ENCODE results near the gene CAAP1. TPM values are rescaled to one million over a fixed set of nuclear protein-coding genes. Genes with fewer than 3 reads are reported as not detected.

CAAP1 gene
- total RNA-seq, 1 experiment from 2014 or later: 30.5 TPM

GRCh38 chr9:26800322-26800721 is 92.3 kb downstream of the CAAP1 start:
- no peaks in the 10 kb centered on the region for H3K9me3 Mint-ChIP-seq
- no peaks in the 10 kb centered on the region for H3K36me3 Mint-ChIP-seq (ENCODE audit: insufficient read depth in 1 of 3, low read depth in 3 of 3)
- Histone ChIP-seq H3K9me3 (ENCODE audit: control insufficient read depth, low read depth, low read length) (no peaks in the 10 kb centered on the region), H2BK5ac (ENCODE audit: insufficient read length, low read length) (no peak overlapping the region), H3K4me1 (ENCODE audit: insufficient read depth, low read length) (no peaks in the 10 kb centered on the region), H4K5ac (ENCODE audit: insufficient read length, low read depth, low read length) (no peak overlapping the region), H3K56ac (ENCODE audit: insufficient read length, low read depth, low read length) (no peak overlapping the region), H3K27me3 (ENCODE audit: insufficient read depth, low read length) (no peaks in the 10 kb centered on the region), H4K8ac (replicated peaks; ENCODE audit: insufficient read length, low read depth, low read length) (no peak overlapping the region), H2BK12ac (ENCODE audit: insufficient read length, low read depth, low read length) (no peak overlapping the region), H3K27ac (ENCODE audit: insufficient read length, low read depth, low read length) (no peak overlapping the region), H3K23me2 (ENCODE audit: insufficient read length, low read depth, low read length, poor library complexity, severe bottlenecking) (no peaks in the 10 kb centered on the region), H4K20me1 (ENCODE audit: control insufficient read depth, insufficient read depth, insufficient read length) (no peaks in the 10 kb centered on the region), H3K79me1 (ENCODE audit: insufficient read depth, low read depth, low read length, poor library complexity, severe bottlenecking) (no peaks in the 10 kb centered on the region), H3K18ac (ENCODE audit: insufficient read length, low read depth, low read length) (no peak overlapping the region), H2BK120ac (ENCODE audit: low read depth, low read length, poor library complexity, severe bottlenecking) (no peak overlapping the region), H2BK15ac (ENCODE audit: low read depth, low read length) (no peak overlapping the region), H3K23ac (ENCODE audit: insufficient read length, low read depth, low read length) (no peak overlapping the region), H2AK5ac (ENCODE audit: insufficient read length, low read length) (no peak overlapping the region), H3K79me2 (ENCODE audit: insufficient read depth, low read length) (no peaks in the 10 kb centered on the region), H2AFZ (ENCODE audit: low read length) (no peak overlapping the region), H3K4me2 (ENCODE audit: insufficient read depth, insufficient read length, low read length) (no peak overlapping the region), H4K91ac (ENCODE audit: insufficient read length, low read depth, low read length) (no peak overlapping the region), H3K4ac (ENCODE audit: low read depth, low read length) (no peak overlapping the region), H2BK20ac (ENCODE audit: low read depth, low read length, poor library complexity, severe bottlenecking) (no peak overlapping the region), H3T11ph (ENCODE audit: low read length) (no peak overlapping the region), H3K14ac (ENCODE audit: insufficient read depth, low read length) (no peak overlapping the region), H3K9ac (ENCODE audit: extremely low read depth, insufficient read length, low read length) (no peak overlapping the region)
- H3K27me3 Mint-ChIP-seq (ENCODE audit: low read depth): no peaks in the 10 kb centered on the region; the same call in 1 of the 2 replicates
- peaks cover 13 to 16% of the 10 kb centered on the region in 2 experiments for H3K4me1 Mint-ChIP-seq
- H3K4me3 Mint-ChIP-seq: no peak overlapping the region
- no peak for DNase-seq
- no peak overlapping the region for H3K27ac Mint-ChIP-seq
- TF ChIP-seq CTCF (conservative IDR thresholded peaks at IDR 0.05): no peak
